Measurements from ENCODE around the gene RIT1. TPM values are rescaled to one million over a fixed set of nuclear protein-coding genes. Genes with fewer than 3 reads are reported as not detected.
"Not testable (repeated sequence)": the region's sequence is repeated elsewhere in the genome, so short reads cannot be mapped to it uniquely, and the experiment has no call there.

RIT1 gene
- total RNA-seq, 1 experiment from 2014 or later, result 10.1 TPM

DNA sequence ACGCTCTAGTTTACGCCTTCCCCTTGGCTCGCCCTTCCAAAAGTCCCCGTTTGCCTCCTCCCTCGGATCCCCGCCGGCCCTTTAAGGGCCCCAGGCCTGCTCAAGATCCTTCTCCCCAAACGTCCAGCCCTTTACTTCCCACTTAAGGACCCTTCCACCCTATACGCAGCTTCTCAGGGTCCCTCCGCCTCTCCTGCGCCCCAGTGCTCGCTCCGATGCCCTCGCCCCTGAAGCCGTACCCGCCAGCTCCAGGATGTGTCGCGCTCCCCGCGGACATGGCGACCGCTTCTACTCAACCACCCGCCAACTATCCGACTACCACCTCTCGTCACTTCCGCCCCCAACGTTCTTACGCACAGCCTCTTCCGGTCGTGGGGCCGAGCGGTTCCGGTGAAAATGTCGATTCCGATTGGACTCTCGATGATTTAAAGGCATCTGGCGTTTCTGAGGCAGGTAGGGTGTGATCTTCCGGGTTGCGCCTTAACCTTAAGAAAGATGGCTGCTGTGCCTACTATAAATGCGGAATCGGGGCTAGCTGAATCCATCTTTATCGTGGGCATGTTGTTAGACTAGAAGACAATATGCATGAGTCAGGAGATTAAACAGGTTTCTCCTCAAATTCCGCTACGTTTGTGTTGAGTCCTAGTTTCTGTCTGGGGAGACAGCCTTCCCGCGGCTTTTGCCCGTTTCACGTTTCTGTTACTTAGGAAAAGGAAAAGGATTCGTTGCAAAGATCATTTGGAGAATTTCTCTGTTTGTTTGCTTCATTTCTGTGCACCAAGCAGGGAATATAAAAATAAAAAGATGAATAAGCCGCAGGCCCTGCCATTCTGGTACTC is 23.2 kb upstream of the RIT1 start, which contains the start of gene KHDC4:
Gene KHDC4, minus strand, starts transcription at position 317 of the 839 bp plus-strand sequence. Its CDS starts 40 bp downstream, at position 277.
- peak; percentile 99 for DNase-seq (ENCODE audit: low read depth)

DNA sequence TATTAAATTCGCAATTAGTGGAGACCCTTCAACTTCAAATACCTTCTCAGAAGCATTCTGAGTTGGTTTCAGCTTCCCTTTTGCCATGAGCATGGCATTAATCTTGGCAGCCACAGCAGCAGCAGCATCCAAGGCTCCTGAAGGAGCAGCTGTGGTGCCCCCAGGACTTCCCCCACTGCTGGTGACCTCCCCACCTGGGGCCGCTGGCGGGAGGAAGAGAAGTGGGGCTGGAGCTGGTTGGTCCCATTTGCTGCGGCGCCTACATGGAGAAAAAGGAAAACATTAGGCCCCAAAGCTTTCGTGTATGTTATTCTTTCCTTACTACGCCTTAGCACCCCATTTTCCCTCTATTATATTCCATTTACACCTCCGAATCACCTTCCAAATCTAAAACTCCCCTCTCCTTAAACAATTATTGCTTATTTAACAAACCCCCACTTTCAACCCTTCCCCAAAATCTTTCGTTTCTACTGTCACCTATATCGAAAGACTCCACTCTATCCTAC is 22.5 kb upstream of the RIT1 start:
- no peak for DNase-seq (ENCODE audit: low read depth)

DNA sequence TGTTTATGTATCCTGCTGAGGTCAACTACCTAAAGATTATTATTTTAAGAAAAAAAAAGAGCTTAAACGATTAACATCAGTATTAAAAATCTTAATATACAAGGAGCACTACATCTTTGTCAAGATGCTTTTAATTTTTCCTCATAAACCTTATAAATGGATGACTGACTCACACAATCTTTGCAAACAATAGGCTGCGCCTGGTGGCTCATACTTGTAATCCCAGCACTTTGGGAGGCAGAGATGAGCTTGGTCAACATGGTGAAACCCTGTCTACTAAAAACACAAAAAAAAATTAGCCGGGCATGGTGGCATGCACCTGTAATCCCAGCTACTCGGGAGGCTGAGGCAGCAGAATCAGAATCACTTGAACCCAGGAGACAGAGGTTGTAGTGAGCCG is 21.3 kb upstream of the RIT1 start:
- no peak for DNase-seq (ENCODE audit: low read depth)

DNA sequence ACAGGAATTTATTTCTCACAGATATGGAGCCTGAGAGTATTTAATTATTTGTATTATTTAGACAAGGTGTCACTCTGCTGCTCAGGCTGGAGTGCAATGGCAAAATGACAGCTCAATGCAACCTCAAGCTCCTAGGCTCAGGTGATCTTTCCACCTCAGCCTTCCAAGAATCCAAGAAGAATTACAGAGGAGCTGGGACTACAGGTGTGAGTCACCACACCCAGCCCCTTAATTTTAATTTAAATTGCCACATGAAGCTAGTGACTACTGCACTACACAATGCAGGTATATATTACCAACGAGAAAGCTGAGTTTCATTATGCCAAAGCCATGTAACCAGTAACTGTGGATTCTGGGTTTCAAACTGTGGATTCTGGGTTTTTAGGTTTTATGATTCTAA is 20.9 kb upstream of the RIT1 start:
- no peak for DNase-seq (ENCODE audit: low read depth)

DNA sequence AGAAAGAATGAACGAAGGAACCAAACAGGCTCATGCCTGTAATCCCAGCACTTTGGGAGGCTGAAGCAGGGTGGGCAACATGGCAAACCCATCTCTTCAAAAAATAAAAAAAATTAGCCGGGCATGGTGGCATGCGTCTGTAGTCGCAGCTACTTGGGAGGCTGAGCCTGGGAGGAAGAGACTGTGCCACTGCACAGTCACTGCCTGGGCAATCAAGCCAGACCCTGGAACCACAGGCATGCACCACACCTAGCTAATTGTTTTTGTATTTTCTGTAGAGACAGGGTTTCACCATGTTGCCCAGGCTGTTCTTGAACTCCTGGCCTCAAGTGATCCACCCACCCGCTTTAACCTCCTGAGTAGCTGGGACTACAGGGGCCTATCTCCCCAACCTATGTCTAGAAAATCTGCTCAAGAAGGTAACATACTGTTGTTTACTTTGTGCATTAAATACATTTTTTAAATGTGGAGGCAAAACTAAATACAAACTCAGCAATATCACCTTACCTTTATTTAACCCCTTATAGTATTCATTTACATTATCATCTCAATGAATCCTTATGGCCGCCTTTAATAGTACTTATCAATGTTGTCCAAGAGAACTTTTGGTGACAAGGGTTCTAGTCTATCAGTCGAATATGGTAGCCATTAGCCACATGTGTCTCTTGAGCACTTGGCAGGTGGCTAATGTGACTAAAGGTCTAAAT is 20.3 kb upstream of the RIT1 start:
- DNase-seq (ENCODE audit: low read depth), result peak; percentile 74

DNA sequence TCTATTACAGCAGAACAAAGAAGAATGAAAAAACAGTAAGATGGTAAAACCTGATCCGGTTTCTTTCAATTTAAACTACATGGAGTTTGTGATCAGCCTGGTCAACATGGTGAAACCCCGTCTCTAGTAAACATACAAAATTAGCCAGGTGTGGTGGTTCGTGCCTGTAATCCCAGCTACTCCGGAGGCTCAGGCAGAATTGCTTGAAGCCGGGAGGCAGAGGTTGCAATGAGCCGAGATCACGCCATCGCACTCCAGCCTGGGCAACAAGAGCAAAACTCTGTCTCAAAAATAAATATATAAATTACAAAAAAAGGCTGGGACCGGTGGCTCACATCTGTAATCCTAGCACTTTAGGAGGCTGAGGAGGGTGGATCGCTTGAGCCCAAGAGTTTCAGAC is 19.6 kb upstream of the RIT1 start:
- not testable (repeated sequence) for DNase-seq (ENCODE audit: low read depth)

DNA sequence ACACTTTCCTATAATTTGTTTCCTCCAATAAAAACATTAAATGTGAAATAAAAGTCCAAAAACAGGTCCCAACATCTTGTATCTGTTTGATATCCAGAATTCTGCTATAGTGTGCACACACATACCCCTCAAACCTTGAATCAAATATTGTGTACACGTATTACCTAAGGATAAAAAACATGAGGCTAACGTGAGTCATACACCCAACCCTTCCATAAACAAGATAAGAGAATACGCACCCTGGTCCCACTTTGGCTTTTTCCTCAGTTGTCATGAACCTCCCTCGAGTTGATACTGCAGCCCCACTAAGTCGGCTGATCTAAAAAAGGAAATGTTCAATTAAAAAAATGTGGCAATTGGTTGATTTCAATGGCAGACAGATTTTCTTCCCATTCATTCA is 17.9 kb upstream of the RIT1 start:
- DNase-seq (ENCODE audit: low read depth), result no peak

DNA sequence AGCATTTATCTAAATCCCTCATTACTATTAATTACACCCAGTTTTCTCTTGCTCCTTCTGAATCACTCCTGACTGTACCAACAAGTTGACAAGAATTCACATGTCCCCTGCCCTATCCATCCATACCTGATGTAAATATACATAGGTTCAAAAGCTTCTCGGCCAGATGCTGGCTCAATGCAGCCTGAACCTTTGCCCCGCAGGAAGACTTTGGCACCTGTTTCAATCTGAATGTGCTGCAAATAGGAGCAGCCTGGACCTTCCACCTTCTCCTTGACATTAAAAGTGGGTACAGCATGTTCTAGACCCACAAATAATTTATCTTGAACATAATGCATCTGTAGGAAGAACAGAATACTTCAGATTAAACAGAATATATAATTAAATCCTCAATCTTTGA is 14.4 kb upstream of the RIT1 start:
- no peak for DNase-seq (ENCODE audit: low read depth)

DNA sequence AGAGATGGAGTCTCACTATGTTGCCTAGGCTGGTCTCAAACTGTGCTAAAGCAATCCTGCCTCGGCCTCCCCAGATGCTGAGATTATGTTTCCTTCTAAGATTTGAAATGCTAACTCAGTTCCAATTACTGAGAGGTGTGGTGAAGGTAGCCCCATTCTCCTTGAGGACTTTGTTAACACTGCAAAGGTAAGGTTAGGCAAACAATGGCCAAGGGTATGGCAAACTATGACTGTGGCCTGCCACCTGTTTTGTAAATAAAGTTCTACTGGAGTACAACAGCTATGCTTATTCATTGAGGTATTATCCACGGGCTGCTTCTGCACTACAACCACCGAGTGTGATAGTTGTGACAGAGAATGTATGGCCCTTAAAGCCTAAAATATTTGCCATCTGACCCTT is 9.6 kb upstream of the RIT1 start:
- no peak for DNase-seq (ENCODE audit: low read depth)

DNA sequence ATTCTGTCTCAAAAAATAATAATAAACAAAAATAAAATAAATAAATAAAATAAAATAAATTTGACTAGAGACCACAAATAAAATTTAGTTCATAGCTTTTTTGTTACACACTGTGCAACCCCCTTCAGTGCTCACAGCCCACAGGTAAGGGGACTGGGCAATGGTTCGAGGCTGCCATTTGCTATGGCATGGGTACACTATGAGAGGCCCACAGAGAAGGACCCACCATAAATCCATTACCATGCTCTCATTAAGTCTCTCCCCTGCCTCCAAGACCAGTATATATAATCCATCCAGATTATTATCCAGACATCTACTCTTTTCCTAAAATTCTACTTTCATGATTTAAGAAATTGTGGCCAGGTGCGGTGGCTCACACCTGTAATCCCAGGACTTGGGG is 8.7 kb upstream of the RIT1 start:
- DNase-seq (ENCODE audit: low read depth), result no peak

DNA sequence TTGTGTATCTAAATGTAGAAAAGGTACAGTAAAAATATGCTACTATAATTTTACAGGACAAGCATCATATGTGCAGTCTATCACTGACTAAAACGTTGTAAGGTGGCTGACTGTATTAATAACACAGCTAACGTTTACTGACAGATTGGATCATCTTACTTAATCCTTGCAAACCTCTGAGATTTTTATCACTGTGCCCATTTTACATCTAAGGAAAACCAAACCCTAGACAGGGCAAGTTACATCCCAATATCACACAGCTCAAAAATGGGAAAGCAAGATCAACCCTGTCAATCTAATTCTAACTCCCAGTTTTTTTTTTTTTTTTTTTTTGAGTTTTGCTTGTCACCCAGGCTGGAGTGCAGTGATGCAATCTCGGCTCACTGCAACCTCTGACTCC is 7.5 kb upstream of the RIT1 start:
- DNase-seq (ENCODE audit: low read depth), result no peak

DNA sequence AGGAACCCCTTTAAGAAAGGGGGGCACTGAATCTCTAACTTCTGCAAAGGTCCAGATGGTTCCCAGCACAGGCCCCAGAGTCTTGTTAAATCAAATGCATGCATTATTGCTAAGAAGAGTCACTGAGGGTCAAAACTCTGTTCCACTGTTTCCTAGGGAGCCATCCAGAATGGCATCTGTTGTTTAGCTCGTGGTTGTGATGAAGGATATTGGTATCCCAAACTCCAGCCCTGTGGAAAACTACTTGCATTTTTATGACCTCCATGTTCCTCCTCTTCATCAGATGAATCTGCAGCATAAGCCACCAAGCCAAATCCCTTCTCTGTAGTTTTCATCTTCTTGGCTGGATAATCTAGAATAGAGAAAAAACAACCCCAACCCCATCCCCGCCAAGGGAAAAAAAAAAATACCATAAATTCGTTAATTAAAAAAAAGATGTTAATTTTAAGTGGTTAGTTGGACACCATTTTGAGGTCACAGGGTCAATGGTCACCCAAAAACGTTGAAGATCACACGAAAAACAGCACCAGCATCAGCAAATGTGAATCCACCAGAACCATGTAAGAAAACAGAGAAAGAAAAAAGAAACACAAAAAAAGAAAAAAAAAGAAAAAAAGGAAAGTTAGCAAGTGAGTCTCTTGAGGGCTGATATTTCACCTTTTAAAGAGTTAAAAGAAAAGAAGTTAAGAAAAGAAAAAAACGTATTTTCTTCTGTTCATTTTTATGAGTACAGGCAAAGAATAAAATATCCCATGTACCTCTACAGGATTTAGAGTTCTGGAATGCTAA is 3.0 kb upstream of the RIT1 start:
- DNase-seq (ENCODE audit: low read depth), result peak; percentile 27

DNA sequence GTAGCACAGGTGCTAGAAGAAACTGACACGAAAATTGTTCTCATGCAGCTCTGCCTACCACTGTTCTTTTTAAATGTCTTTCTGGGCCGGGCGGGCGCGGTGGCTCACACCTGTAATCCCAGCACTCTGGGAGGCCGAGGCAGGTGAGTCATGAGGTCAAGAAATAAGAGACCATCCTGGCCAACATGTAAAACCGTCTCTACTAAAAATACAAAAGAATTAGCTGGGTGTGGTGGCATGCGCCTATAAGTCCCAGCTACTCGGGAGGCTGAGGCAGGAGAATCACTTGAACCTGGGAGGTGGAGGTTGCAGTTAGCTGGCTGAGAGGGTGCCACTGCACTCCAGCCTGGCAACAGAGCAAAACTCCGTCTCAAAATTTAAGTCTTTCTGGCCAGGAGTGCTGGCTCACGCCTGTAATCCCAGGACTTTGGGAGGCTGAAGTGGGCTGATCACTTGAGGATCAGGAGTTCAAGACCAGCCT is 947 bp upstream of the RIT1 start:
- DNase-seq (ENCODE audit: low read depth), result peak; percentile 46

DNA sequence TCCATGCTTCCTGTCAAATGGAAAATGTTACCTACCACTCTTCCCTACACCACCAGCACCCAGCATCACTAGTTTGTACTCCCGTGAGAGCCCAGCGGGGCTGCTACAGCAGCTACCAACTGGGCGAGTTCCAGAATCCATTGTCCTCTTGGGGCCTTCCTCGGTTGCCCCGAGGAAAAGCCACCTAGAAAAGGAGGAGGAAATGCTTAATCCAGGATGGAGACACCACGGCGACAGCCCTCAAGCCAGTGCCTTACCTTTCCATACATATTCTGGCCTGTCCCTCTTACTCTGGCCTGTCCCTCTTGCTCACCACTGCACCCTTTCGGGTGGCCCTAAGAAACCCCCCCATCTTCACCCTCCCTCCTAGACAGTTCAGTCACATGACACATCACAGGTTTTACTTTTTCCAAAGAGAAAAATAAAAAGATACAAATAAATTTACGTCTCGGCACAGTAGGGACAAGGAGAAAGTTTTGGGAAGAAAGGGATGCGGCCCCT is 478 bp downstream of the RIT1 start:
- DNase-seq (ENCODE audit: low read depth), result peak; percentile 35

DNA sequence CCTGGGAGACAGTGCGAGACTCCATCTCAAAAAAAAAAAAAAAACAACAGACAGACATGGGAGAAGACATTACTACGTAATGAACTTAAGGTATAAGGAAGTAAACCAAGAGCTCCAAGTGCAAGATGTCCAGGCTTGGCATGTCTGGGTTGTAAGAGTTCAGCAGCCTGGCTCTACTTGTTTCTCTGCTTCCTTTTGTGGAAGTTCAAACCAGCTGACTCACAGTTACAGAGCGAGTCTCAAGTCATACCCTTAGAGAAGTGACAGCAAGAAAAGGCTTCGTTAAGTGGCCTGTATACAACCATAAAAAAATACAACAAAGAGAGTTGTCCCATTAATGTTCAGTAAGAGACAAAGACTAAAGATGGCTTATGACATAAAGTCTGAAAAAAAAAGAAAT is 1.3 kb downstream of the RIT1 start:
- DNase-seq (ENCODE audit: low read depth), result no peak

DNA sequence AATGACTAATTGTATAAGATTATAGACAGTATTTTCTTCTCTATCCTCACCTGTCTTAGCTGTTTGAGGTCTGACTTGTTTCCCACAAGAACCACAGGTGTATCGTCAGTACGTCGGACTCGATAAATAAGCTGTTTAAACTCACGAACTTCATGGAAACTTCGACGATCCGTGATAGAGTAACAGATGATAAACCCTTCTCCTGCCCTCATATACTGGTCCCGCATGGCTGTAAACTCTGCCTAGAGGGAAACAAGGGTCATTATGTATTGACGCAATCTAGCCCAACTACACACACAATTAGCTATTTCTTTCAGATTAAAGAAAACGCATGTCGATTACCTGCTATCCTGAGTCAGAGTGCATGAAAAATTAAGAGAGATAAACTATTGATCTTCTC is 6.9 kb downstream of the RIT1 start:
- DNase-seq (ENCODE audit: low read depth), result no peak

DNA sequence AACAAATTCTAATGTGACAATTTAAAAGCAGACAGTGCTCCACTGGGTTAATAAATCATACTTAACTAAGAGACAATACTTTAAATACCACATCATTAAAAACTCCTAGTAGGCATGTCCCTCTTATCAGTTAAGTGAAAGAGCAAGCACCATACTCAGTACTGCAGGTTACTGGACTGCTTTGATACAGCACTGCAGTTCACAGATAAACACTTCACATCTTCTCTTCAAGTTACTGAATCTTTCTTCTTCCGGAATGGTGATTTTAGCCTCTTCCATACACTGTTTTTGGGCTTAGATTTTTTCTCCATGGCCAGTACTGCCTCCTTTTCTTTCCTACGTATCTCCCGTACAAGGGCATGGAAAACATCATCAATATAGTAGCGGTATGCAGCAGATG is 11.0 kb downstream of the RIT1 start:
- no peak for DNase-seq (ENCODE audit: low read depth)

DNA sequence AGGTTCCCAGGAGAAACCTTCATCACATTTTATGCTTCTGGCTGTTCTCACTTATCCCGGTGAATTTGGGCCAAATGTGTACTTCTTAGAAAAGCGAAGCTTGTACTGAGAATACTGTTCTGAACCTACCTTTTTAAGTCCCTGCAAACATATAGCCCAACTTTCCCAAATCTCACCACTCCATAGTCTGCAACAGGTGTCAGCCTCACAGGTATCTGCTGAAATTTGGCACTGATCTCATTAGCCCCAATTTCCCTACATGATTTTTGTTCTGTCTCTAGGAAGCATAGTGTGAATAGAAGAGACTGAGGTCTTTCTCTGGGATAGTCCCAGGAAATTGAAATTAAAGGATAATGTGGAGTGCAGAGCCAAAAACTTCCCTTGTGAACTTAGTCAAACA is 11.5 kb downstream of the RIT1 start:
- no peak for DNase-seq (ENCODE audit: low read depth)

DNA sequence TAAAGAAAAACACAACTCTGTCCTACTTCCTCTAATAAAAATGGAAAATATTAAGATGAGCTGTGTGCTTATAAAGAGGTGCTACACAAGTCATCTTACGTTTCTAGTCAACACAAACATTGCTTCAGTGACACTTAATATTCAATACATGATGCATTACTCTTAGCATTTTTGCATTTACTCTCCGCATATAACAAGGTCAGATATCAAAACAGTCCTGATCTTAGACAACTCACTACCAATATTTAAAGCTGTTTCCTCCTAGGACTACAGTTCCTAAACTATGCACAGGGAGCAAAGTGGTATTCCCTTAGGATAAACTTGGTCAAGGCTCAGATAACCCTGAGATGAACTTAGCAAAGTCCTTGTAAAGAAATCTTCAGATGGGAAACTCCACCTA is 12.3 kb downstream of the RIT1 start:
- DNase-seq (ENCODE audit: low read depth), result no peak

DNA sequence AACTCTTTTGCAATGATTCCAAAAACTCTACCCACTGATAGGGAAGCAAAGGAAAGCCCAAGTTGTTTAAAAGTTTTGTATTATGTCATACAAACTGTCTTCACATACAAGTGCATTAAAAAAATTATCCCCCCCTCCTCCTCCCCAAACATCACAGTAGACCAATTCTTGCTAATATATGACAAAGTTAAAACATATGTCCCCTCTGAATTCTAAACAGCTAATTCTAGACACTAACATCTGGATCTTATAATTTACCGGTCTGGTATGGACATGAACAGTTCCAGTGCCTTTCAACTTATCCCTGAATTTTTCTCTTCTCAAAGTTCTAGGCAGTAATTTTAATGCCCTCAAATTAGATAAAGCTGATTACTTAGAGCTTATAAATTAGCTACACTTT is 13.4 kb downstream of the RIT1 start:
- no peak for DNase-seq (ENCODE audit: low read depth)

DNA sequence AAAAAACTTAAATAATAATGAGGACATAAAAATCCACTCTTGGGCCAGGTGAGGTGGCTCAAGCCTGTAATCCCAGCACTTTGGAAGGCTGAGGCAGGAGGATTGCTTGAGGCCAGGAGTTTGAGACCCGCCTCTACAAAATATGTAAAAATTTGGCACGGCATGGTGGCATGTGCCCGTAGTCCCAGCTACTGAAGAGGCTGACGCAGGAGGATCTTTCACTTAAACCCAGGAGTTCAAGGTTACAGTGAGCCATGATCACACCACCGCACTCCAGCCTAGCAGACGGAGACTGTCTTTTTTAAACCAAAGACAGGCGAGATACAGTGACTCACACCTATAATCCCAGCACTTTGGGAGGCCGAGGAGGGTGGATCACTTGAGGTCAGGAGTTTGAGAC is 14.7 kb downstream of the RIT1 start:
- DNase-seq (ENCODE audit: low read depth), result not testable (repeated sequence)

Data from HT1080 (cell line).